HG03565 (cell line): ENCODE results near the gene HPS5.

Experiments
- ATAC-seq: cut with Tn5 transposase; IDR thresholded peaks from one replicate; pipeline ENCODE4 v1.9.1; 2021; ENCODE audit warnings: mild to moderate bottlenecking, moderate library complexity; ENCODE audit not compliant: unreplicated experiment

Gene HPS5

DNA sequence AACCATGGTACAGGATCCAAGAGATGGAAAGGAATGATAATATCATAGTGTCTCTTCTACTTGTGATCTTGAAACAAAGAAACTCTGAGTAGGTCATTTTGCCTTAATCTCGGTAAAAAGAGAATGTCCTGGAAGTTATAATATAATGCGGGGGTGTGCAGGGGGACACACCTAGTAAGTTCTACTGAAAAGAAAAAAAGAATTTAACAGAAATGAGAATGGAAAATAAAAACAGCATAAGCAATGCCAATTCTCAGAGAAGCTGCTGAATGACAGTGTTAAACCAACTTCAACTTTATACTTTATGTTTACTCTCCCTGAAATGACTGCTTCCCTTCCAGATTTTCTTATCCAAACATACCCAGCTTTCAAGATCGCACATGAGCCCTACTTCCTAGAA, 2.0 kb downstream of the HPS5 start:
- no peak for ATAC-seq

GRCh38 chr11:18317551-18317950, 4.4 kb downstream of the HPS5 start:
- no peak for ATAC-seq

DNA sequence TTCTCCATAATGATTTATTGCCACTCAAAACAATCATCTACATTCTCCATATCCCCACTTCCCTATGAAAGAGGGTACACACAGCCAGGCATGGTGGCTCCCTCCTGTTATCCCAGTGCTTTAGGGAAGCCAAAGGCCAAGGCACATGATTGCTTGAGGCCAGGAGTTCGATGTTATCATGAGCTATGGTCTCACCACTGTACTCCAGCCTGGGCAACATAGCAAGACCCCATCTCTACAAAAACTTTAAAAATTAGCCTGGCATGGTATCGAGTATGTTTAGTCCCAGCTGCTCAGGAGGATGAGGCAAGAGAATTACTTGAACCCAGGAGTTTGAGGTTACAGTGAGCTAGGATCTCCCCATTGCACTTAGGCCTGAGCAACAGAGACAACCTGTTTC, 6.0 kb downstream of the HPS5 start:
- ATAC-seq = no peak

DNA sequence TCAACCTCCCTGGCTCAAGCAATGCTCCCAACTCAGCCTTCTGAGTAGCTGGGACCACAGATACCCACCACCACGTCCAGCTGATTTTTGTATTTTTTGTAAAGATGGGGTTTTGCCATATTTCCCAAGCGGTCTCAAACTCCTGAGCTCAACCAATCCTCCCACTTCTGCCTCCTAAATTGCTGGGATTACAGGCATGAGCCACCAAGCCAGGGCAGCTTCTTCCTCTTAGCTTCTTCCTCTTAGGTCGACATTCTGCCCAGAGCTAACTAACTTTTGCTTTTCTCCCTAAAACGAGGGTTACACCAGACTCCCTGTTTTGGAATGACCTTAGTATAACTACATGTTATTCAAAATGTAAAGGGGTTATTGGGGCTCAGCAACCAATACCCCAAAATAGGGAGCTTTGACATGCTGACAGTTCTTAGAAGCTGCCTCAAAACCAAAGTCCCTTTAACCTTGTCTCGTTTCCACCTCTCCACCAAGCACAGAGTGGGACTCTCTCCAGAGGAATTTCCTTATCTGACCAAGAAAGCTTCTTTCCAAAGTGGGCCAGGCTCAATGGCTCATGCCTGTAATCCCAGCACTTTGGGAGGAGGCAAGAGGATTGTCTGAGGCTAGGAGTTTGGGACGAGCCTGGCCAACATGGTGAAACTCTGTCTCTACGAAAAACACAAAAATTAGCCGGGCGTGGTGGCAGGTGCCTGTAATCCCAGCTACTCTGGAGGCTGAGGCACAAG, 7.0 kb downstream of the HPS5 start:
- ATAC-seq = no peak

DNA sequence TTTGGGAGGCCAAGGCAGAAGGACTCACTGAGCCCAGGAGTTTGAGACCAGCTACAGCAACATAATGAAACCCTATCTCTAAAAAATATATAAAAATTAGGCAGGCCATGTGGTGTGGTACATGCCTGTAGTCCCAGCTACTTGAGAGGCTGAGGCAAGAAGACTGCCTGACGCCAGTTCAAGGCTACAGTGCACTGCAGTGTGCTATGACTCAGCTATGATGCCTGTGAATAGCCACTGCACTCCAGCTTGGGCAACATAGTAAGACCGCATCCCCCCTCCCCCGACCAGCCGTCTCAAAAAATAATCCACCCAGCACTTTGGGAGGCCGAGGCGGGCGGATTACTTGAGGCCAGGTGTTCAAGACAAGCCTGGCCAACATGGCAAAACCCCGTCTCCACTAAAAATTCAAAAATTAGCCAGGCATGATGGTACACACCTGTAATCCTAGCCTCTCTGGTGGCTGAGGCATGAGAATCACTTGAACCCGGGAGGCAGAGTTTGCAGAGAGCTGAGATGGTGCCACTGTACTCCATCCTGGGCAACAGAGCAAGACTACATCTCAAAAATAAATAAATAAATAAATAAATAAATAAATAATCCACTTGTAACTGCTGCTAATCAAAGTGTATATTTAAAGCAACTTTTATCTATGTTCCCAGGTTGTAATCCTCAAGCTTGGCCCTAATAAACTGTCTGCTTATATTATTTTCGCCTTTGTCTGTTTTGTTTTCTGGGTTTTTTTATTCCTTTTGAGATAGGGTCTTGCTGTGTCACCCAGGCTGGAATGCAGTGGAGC, 7.8 kb downstream of the HPS5 start:
- ATAC-seq = no peak

DNA sequence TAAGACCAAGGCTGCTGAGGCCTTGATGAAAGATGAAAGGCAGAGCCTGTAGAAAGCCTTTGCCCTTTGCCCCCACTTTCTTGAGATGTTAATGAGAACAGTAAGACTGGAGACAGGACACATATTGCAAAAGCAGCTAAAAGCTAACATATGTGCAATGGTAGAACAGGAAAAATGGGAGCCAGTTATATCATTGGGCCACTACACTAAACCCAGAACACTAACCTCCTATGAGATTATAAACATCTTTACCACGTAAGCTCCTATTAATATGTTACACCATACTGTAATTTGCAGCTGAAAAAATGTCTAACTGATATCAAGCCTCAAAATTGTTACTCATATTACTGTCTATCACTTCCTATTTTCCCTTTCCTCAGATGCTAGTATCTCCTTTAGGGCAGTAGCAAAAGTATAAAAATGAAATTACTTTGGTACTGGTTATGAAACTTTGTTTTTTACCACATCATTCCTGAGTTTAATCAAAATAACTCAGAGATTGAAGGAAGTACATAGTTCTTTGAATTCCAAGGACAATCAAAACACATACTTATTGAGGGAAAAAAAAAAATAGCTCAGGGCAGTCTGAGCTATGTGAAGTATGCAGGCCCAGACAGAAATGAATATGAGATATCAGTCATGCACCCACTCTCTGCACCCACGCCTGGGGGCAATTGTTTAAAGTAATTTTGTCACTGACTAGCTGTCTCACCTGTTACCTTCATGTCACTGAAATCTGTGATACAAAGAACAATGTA, 9.1 kb downstream of the HPS5 start:
- no peak for ATAC-seq

DNA sequence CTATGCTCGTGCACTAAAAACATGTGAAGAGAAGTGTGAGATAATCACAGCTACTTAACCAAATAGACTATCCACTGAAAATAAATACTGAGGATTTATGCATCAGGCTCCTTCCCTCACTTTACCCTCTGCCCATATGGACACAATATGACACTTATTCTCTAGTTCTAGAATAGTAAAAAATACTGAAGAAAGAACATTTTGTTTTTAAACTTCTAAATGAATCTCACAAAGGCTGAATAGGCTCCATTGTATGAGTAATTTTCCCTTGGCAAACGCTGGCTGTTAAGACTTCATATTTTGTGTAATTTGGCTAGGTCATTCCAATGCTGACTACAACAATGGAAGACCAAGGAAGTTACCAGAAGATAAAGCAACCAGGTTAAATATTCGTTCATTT, 9.9 kb downstream of the HPS5 start:
- ATAC-seq = no peak

DNA sequence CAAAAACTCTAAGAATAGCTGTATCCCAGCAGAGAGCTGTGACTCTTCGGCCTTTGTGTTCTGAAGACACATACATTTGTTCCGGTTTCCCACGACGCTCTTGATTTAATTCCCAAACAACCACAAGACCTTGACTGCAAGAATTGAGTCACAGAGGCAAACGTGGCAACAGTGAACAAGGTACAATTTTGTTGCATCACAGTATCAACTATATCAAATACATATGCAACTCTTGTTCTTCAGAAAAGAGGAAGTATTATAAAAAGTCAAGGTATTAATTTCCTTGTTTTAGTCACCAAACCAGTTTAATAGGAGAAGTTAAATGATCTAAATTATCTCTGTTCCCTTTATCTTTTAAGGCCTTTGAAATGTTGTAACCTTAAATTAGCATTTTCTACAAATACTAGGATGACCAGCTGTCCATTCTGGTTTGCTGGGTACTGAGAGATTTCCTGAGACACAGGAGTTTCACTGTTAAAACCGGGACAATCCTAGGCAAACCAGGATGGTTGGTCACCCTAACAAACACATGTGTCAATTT, 11.1 kb downstream of the HPS5 start:
- ATAC-seq = peak; percentile 59

DNA sequence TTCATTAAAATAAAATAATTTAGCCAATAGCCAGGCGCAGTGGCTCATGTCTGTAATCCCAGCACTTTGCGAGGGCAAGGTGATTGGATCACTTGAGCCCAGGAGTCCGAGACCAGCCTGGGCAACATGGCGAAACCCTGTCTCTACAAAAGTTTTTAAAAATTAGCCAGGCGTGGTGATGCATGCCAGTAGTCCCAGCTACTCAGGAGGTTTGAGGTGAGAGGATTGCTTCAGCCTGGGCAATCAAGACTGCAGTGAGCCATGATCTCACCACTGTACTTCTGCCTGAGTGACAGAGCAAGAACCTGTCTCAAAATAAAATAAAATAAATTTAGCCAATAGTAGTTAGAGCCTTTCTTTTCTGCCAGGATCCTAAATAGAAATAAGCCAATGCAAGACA, 12.2 kb downstream of the HPS5 start:
- ATAC-seq = no peak

DNA sequence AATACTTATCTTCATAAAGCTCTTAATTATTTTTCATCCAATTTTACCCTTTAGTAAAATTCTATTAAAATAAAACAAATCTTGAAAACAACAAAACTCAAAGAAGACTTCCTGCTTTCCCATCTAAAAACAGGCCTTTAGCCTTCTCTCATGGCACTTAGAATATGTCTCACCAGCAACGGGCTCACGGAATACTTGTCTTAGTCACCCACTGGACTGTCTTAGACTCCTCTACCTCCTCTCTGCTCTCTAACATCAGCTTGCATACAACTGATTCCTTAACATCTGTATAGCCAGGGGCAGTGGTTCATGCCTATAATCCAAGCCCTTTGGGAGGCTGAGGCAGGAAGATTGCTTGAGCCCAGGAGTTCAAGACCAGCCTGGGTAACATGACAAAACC, 13.7 kb downstream of the HPS5 start:
- ATAC-seq = no peak

DNA sequence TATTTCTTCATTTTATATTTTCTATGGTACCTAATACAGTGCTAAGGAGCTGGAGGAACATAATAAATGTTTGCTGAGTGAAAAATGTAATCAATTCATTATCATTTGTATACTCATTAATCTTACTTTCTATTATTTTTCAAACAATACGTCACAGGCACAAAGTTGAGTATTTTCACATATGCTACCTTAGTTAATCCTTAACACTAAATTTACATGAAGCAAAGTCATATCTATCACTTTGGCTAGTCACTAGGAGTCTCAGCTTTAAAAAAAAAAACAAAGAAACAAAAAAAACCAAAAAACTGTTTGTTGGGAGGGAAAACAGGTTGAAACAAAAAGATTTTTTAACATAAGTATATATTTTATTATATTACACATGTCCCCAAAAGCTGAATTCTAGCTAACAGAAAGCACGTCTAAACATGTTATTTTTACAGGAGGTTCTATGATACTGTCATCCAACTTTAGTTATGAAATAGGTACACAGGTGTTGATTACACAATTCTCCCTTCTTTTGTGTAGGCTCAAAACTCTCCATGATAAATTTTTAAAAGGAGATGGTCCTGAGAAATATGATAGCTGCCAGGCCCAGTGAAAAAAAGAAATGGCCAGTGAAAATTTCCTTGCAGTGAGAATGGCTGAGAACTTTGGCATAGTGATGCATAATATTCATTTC, 14.3 kb downstream of the HPS5 start:
- no peak for ATAC-seq

DNA sequence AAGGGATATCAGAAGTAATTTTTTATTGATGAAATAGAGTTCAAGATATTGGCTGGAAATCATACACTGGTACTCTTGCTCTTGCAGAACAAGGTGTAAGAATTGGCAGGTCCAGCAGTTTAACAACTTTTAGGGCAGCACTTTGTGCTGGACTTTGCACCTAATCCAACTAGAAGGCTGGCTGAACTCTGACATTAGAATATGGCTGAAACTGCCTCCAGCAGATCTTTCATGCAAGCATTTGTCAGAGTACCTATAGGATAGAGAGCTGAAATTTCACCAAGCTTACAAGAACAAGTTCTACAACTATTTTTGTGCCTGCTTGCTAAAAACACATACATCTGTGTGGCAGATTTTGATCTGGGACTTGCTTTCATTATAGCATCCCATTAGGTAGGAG, 17.2 kb downstream of the HPS5 start:
- no peak for ATAC-seq

DNA sequence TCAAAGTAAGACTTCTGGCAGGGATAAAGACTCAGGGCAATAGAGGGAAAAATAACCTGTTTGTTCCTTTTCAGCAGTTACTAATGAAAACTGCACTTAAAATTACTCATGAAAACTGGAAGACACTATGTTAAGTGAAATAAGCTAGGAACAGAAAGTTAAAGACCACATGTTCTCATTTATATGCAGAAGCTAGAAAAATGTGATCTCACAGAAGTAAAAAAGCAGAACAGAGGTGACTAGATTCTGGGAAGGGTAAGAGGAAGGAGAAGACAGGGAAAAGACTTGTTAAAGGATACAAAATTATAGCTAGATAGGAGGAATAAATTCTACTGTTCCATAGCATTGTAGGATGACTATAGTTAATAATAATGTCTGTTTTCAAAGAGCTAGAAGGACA, 22.2 kb downstream of the HPS5 start:
- no peak for ATAC-seq

GRCh38 chr11:18295316-18295715, 26.6 kb downstream of the HPS5 start:
- ATAC-seq = no peak

DNA sequence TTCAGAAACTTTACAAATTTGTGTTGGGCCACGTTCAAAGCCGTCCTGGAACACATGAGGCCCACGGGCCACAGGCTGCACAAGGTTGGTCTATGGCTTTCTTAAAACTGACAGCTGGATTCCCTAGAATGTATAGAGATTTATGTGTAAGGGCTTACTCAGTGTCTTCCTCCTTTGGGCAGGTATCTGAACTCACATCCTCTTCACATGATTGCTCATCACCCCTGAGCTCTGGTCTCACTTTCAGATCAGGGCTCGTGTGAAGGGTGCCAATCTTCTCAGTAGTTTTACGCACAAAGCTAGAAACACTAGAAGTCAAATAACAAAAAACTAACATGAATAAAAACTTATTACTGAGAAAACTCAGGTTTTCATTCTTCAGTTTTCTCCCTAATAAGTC, 27.1 kb downstream of the HPS5 start:
- no peak for ATAC-seq

DNA sequence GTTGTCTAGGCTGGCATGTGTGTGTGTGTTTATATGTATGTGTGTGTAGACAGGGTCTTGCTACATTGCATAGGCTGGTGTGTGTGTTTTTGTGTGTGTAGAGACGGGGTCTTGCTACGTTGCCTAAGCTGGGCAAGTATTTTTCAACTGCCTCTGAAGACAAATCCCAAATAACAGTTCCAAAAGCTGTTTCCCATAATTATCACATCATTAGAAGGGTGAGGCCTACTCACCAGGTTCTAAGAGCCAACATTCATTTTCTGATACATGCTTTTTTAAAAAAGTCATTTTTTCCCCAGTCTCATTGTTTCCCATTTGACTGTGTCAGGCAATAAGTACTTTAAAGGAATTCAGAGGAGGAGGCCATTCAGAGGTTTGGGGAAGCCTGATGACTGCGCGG, 33.0 kb downstream of the HPS5 start:
- no peak for ATAC-seq

DNA sequence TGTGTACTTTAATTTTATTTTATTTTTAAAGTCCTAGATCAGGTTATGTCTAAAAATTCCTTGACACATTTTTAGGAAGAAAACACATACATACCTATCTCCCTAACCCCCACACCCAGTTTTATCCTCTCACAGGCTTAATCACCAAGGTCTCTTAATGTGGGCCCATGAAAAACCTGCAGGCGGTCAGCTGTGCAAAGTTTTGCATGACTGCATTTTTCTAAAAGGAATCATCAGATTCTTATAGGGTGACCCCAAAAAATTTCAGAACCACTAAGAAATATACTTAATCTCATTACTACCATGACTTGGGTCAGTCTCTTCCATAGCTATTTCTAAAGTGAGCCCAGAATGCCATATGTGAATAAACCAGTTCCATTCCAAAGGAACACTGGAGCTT, 36.1 kb downstream of the HPS5 start:
- ATAC-seq = no peak

- ATAC-seq = no peak
Observed at GRCh38 chr11:18282626-18283025, 39.3 kb downstream of the HPS5 start.

- peak; percentile 80 for ATAC-seq
Observed at GRCh38 chr11:18280438-18281045, 41.4 kb downstream of the HPS5 start.

GRCh38 chr11:18277565-18278271, 44.2 kb downstream of the HPS5 start:
- no peak for ATAC-seq
